ENCODE measurements around the gene CDH20. TPM values are rescaled to one million over a fixed set of nuclear protein-coding genes. Genes with fewer than 3 reads are reported as not detected.

CDH20 gene
- polyA plus RNA-seq, 2 of the 4 experiments (the other 2 are of a cell fraction): not detected

- FAIRE-seq (no peak), DNase-seq (ENCODE audit: low read depth in 1 of 2, low spot score in 1 of 2) (no peak), ATAC-seq (no peak)
- 56% methylated on average over 3 of the region's 3 CpGs for WGBS (ENCODE audit: missing lambda C conversion rate)
- ChIA-PET POLR2A (no interaction called here), CTCF (interaction anchor here (3.4 kb wide), 1 partner anchor 14 kb away, joined by 16 read pairs; no protein-coding TSS in a partner anchor)
- H3K9me3 ChIP-seq: no peaks in the 10 kb centered on the region
- H3K4me3 ChIP-seq: no peak overlapping the region
- no peaks in the 10 kb centered on the region for H3K4me1 ChIP-seq
- H3K4me2 ChIP-seq: no peak overlapping the region
- no peak overlapping the region for H3K27ac ChIP-seq
- TF ChIP-seq HEYL (CRISPR knock-in tag; IDR thresholded peaks at IDR 0.05) (no peak), POLR2A (IDR thresholded peaks at IDR 0.05; ENCODE audit: low read length) (no peak), CHD2 (IDR thresholded peaks at IDR 0.05; ENCODE audit: low read length, partially characterized antibody) (no peak), ELK1 (IDR thresholded peaks at IDR 0.05; ENCODE audit: low read depth, low read length) (no peak), ZFP36 (IDR thresholded peaks at IDR 0.05; ENCODE audit: borderline replicate concordance, partially characterized antibody) (no peak), CBX8 (IDR thresholded peaks at IDR 0.05) (no peak), TP53 (CRISPR knock-in tag; IDR thresholded peaks at IDR 0.05) (no peak), NR3C1 (IDR thresholded peaks at IDR 0.05) (no peak), HDAC2 (IDR thresholded peaks at IDR 0.05) (no peak)
Observed at GRCh38 chr18:61596296-61596695, 263.1 kb downstream of the CDH20 start.

- FAIRE-seq: no peak
Observed at GRCh38 chr18:61597316-61597715, 264.1 kb downstream of the CDH20 start.

More at GRCh38 chr18:61597316-61597715, 264.1 kb downstream of the CDH20 start:
- Histone ChIP-seq H3K27ac (no peak overlapping the region), H3K4me2 (no peak overlapping the region), H3K4me3 (no peak overlapping the region), H3K4me1 (no peaks in the 10 kb centered on the region), H3K9me3 (no peaks in the 10 kb centered on the region)
- ATAC-seq: no peak
- DNase-seq (ENCODE audit: low read depth in 1 of 2, low spot score in 1 of 2): no peak
- POLR2A ChIA-PET: no interaction called here
- 86% methylated on average over 1 of the region's 1 CpG for WGBS (ENCODE audit: missing lambda C conversion rate)
- CTCF ChIA-PET: interaction anchor here (3.4 kb wide), 1 partner anchor 15 kb away, joined by 16 read pairs; no protein-coding TSS in a partner anchor
- TF ChIP-seq MYC (IDR thresholded peaks at IDR 0.05; ENCODE audit: borderline replicate concordance, low read length): no peak
- no peak for TF ChIP-seq CBX2 (IDR thresholded peaks at IDR 0.05; ENCODE audit: borderline replicate concordance, low read depth)
- no peak for TF ChIP-seq HES2 (IDR thresholded peaks at IDR 0.05)
- no peak for TF ChIP-seq HDAC2 (IDR thresholded peaks at IDR 0.05)
- no peak for TF ChIP-seq JUNB (IDR thresholded peaks at IDR 0.05)
- TF ChIP-seq KDM5A (IDR thresholded peaks at IDR 0.05): no peak
- TF ChIP-seq ZNF302 (CRISPR knock-in tag; IDR thresholded peaks at IDR 0.05): no peak
- no peak for TF ChIP-seq FOXS1 (CRISPR knock-in tag; IDR thresholded peaks at IDR 0.05)
- TF ChIP-seq BCL3 (IDR thresholded peaks at IDR 0.05): no peak
- no peak for TF ChIP-seq RNF2 (IDR thresholded peaks at IDR 0.05; ENCODE audit: borderline replicate concordance, low read depth)
- TF ChIP-seq E2F6 (IDR thresholded peaks at IDR 0.05; ENCODE audit: borderline replicate concordance, low read depth): no peak
- TF ChIP-seq ZFP36 (IDR thresholded peaks at IDR 0.05; ENCODE audit: borderline replicate concordance, partially characterized antibody): no peak
- TF ChIP-seq RAD21 (conservative IDR thresholded peaks at IDR 0.05 in 1 of 2, IDR thresholded peaks at IDR 0.05 in 1 of 2): no peak
- TF ChIP-seq CTCF (IDR thresholded peaks at IDR 0.05): no peak
- no peak for TF ChIP-seq CBX8 (IDR thresholded peaks at IDR 0.05)
- no peak for TF ChIP-seq EP300 (IDR thresholded peaks at IDR 0.05)
- TF ChIP-seq CEBPB (IDR thresholded peaks at IDR 0.05): no peak
- TF ChIP-seq HOXA7 (CRISPR knock-in tag; IDR thresholded peaks at IDR 0.05): no peak
- TF ChIP-seq HOXB13 (CRISPR knock-in tag; IDR thresholded peaks at IDR 0.05; ENCODE audit: low read depth): no peak
- TF ChIP-seq ESRRA (IDR thresholded peaks at IDR 0.05; ENCODE audit: borderline replicate concordance, low read length): no peak

All from A549 (cell line).